Natural killer cell (primary cell): Measurements from ENCODE around the gene NEUROD6. TPM values are rescaled to one million over a fixed set of nuclear protein-coding genes. Genes with fewer than 3 reads are reported as not detected.

ENCODE experiments used
- ATAC-seq, 3 donors: fragments of 150-1000 bp in 2 of 3; fragments of 200-7000 bp in 1 of 3; cut with Tn5 transposase; 1 replicate in 1 of 3; 2 replicates in 2 of 3; pipeline ENCODE4 v1.10.0; 2021; ENCODE audit warnings: mild to moderate bottlenecking in 2 of 3, moderate library complexity in 2 of 3
- DNase-seq, 2 donors: peaks; one replicate each; pipeline versions ENCODE4 v3.0.0 to v3.0.0-alpha.2; 2013 to 2021; ENCODE audit warnings: mixed read lengths in 1 of 2
- H3K27ac ChIP-seq: one replicate; pipeline ENCODE4 v1.5.1; 2013; ENCODE audit warnings: mild to moderate bottlenecking, low read length
- H3K27me3 ChIP-seq: one replicate; pipeline ENCODE4 v1.6.1; 2013; ENCODE audit warnings: low read length; ENCODE audit not compliant: control insufficient read depth, insufficient read depth
- H3K36me3 ChIP-seq: one replicate; pipeline ENCODE4 v1.6.1; 2013; ENCODE audit warnings: low read length; ENCODE audit not compliant: control insufficient read depth, insufficient read depth
- H3K4me1 ChIP-seq: one replicate; pipeline ENCODE4 v1.6.1; 2013; ENCODE audit warnings: low read length; ENCODE audit not compliant: control insufficient read depth, insufficient read depth
- H3K4me3 ChIP-seq: one replicate; pipeline ENCODE4 v1.5.1; 2013; ENCODE audit warnings: low read length
- H3K9me3 ChIP-seq: one replicate; pipeline ENCODE4 v1.6.1; 2013; ENCODE audit warnings: low read length; ENCODE audit not compliant: control insufficient read depth, insufficient read depth
- H3K27ac Mint-ChIP-seq, 2 donors: one replicate each; pipeline ENCODE4 v1.8.0; 2022; ENCODE audit warnings: mild to moderate bottlenecking in 2 of 2, mixed read lengths in 2 of 2, moderate library complexity in 1 of 2
- H3K27me3 Mint-ChIP-seq, 2 donors: one replicate each; pipeline ENCODE4 v1.8.0; 2022; ENCODE audit warnings: low read depth in 2 of 2, mixed read lengths in 2 of 2
- H3K36me3 Mint-ChIP-seq: one replicate; pipeline ENCODE4 v1.8.0; 2022; ENCODE audit warnings: mixed read lengths
- H3K4me1 Mint-ChIP-seq, 2 donors: one replicate each; pipeline ENCODE4 v1.8.0; 2022; ENCODE audit warnings: mixed read lengths in 2 of 2
- H3K4me3 Mint-ChIP-seq: one replicate; pipeline ENCODE4 v1.8.0; 2022; ENCODE audit warnings: mild to moderate bottlenecking, moderate library complexity, mixed read lengths
- H3K9me3 Mint-ChIP-seq, 2 donors: one replicate each; pipeline ENCODE4 v1.8.0; 2022; ENCODE audit warnings: mixed read lengths in 2 of 2
- WGBS: methylation state at CpG from one replicate; pipeline ENCODE4 v1.1.7; 2013; ENCODE audit warnings: missing lambda C conversion rate; ENCODE audit not compliant: insufficient coverage; 5-methylcytosine and 5-hydroxymethylcytosine counted together
- intact Hi-C: fragments of 100-400 bp; cut with micrococcal nuclease; formaldehyde crosslinking; loops from one replicate; pipeline ENCODE4 v1.14.2; 2022
- total RNA-seq, 4 donors: library from RNA; stranded (reverse); fragments of 120-200 nt in 1 of 4; gene quantifications; one replicate each; pipeline versions ENCODE4 v1.2.3 to v1.2.4, GENCODE V29; 2013 to 2022
- TF ChIP-seq, protein P1 (sequence below): fragments of 200-600 bp; IDR thresholded peaks from one replicate; pipeline ENCODE4 v1.8.0; 2022; ENCODE audit warnings: antibody characterized with exemption

The NEUROD6 gene
- total RNA-seq, 3 donors from 2014 or later (not counting 1 experiment from before 2014, with no cell fraction given), result not detected

GRCh38 chr7:31304446-31304845 lies 36.1 kb downstream of the NEUROD6 start:
- no peaks in the 10 kb centered on the region for H3K4me1 ChIP-seq
- no peak for DNase-seq
- H3K4me3 Mint-ChIP-seq, result no peak overlapping the region
- H3K9me3 Mint-ChIP-seq, result peaks cover 0 to 6% of the 10 kb centered on the region in 2 donors
- H3K4me3 ChIP-seq, result no peak overlapping the region
- TF ChIP-seq, protein P1, sequence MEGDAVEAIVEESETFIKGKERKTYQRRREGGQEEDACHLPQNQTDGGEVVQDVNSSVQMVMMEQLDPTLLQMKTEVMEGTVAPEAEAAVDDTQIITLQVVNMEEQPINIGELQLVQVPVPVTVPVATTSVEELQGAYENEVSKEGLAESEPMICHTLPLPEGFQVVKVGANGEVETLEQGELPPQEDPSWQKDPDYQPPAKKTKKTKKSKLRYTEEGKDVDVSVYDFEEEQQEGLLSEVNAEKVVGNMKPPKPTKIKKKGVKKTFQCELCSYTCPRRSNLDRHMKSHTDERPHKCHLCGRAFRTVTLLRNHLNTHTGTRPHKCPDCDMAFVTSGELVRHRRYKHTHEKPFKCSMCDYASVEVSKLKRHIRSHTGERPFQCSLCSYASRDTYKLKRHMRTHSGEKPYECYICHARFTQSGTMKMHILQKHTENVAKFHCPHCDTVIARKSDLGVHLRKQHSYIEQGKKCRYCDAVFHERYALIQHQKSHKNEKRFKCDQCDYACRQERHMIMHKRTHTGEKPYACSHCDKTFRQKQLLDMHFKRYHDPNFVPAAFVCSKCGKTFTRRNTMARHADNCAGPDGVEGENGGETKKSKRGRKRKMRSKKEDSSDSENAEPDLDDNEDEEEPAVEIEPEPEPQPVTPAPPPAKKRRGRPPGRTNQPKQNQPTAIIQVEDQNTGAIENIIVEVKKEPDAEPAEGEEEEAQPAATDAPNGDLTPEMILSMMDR, result no peak
- H3K36me3 Mint-ChIP-seq, result no peaks in the 10 kb centered on the region
- intact Hi-C loops, result no loop called here
- ATAC-seq, result no peak
- WGBS, result 59% methylated on average over 4 of the region's 4 CpGs
- no peaks in the 10 kb centered on the region for H3K27me3 Mint-ChIP-seq
- H3K27ac ChIP-seq, result no peak overlapping the region
- no peaks in the 10 kb centered on the region for H3K4me1 Mint-ChIP-seq
- H3K27me3 ChIP-seq, result no peaks in the 10 kb centered on the region
- no peak overlapping the region for H3K27ac Mint-ChIP-seq
- no peaks in the 10 kb centered on the region for H3K36me3 ChIP-seq
- H3K9me3 ChIP-seq, result no peaks in the 10 kb centered on the region

GRCh38 chr7:31302356-31302755 lies 38.2 kb downstream of the NEUROD6 start:
- Mint-ChIP-seq H3K4me3 (no peak overlapping the region), H3K9me3 (peaks cover 0 to 8% of the 10 kb centered on the region in 2 donors)
- ATAC-seq, result no peak

DNA sequence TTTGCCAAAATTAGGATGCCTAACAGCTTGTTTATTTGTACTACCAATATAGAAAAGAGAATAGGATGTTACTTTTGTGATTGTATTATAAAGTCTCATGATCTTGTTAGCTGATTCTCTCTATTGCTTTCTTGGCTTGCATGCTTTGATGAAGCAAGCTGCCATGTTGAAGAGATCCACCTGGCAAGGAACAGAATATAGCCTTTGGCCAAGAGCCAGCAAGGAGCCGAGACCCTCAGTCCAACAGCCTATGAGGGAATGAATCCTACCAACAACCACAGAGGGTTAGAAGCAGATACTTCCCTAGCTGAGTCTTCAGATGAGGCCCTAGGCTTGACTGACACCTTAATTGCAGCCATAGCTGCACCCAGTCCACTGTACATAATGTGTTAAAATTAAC lies 41.2 kb downstream of the NEUROD6 start:
- TF ChIP-seq, protein P1, result no peak
- Histone ChIP-seq H3K36me3 (no peaks in the 10 kb centered on the region), H3K27ac (no peak overlapping the region), H3K4me1 (no peaks in the 10 kb centered on the region), H3K4me3 (no peak overlapping the region), H3K9me3 (no peaks in the 10 kb centered on the region), H3K27me3 (no peaks in the 10 kb centered on the region)
- 80% methylated on average over 1 of the region's 1 CpG for WGBS
- Mint-ChIP-seq H3K4me1 (no peaks in the 10 kb centered on the region), H3K36me3 (no peaks in the 10 kb centered on the region), H3K9me3 (peaks cover 3 to 6% of the 10 kb centered on the region in 2 donors), H3K27me3 (peaks cover 0 to 2% of the 10 kb centered on the region in 2 donors), H3K27ac (no peak overlapping the region), H3K4me3 (no peak overlapping the region)
- DNase-seq, result no peak
- no peak for ATAC-seq
- intact Hi-C loops, result no loop called here

More at GRCh38 chr7:31302356-31302755, 38.2 kb downstream of the NEUROD6 start:
- Histone ChIP-seq H3K36me3 (no peaks in the 10 kb centered on the region), H3K4me1 (no peaks in the 10 kb centered on the region), H3K27ac (no peak overlapping the region), H3K27me3 (no peaks in the 10 kb centered on the region), H3K4me3 (no peak overlapping the region), H3K9me3 (no peaks in the 10 kb centered on the region)
- intact Hi-C loops, result no loop called here
- TF ChIP-seq, protein P1, result no peak
- H3K36me3 Mint-ChIP-seq, result no peaks in the 10 kb centered on the region
- no peak for DNase-seq
- no peaks in the 10 kb centered on the region for H3K4me1 Mint-ChIP-seq
- H3K27ac Mint-ChIP-seq, result no peak overlapping the region
- WGBS, result 88% methylated on average over 7 of the region's 7 CpGs
- H3K27me3 Mint-ChIP-seq, result no peaks in the 10 kb centered on the region

GRCh38 chr7:31290601-31291000 lies 49.9 kb downstream of the NEUROD6 start:
- ATAC-seq (no peak), DNase-seq (no peak)
- Histone ChIP-seq H3K27ac (no peak overlapping the region), H3K27me3 (no peaks in the 10 kb centered on the region), H3K36me3 (no peaks in the 10 kb centered on the region), H3K4me1 (no peaks in the 10 kb centered on the region), H3K4me3 (no peak overlapping the region), H3K9me3 (no peaks in the 10 kb centered on the region)
- Mint-ChIP-seq H3K4me1 (no peaks in the 10 kb centered on the region), H3K36me3 (no peaks in the 10 kb centered on the region), H3K4me3 (no peak overlapping the region), H3K9me3 (peaks cover 4 to 7% of the 10 kb centered on the region in 2 donors), H3K27me3 (no peaks in the 10 kb centered on the region), H3K27ac (no peak overlapping the region)
- WGBS, result 65% methylated on average over 2 of the region's 2 CpGs
- intact Hi-C loops, result no loop called here
- TF ChIP-seq, protein P1, result no peak
